Tibial nerve (tissue), 4 donors: Measurements from ENCODE around the gene ZC2HC1C. TPM values are rescaled to one million over a fixed set of nuclear protein-coding genes. Genes with fewer than 3 reads are reported as not detected.

Experiments
- DNase-seq, 2 donors: peaks; one replicate each; pipeline ENCODE4 v3.0.0-alpha.2; 2019; ENCODE audit warnings: low spot score in 2 of 2
- H3K27ac ChIP-seq, 4 donors: fragments of 200-600 bp; sonication (generic) in 3 of 4; one replicate each; pipeline ENCODE4 v1.5.1; 2017 to 2019; ENCODE audit warnings: mild to moderate bottlenecking in 1 of 4
- H3K27me3 ChIP-seq, 2 donors: fragments of 200-600 bp; sonication (generic) in 1 of 2; one replicate each; pipeline versions ENCODE4 v1.5.1 to v1.6.0; 2017 to 2019
- H3K36me3 ChIP-seq, 3 donors: fragments of 200-600 bp; sonication (generic); one replicate each; pipeline ENCODE4 v1.5.1; 2018 to 2019
- H3K4me1 ChIP-seq, 4 donors: fragments of 200-600 bp; sonication (generic) in 3 of 4; one replicate each; pipeline ENCODE4 v1.5.1; 2017 to 2019
- H3K4me3 ChIP-seq, 4 donors: fragments of 200-600 bp; sonication (generic) in 3 of 4; one replicate each; pipeline ENCODE4 v1.5.1; 2017 to 2019; ENCODE audit warnings: mild to moderate bottlenecking in 1 of 4, moderate library complexity in 1 of 4
- H3K9me3 ChIP-seq, 4 donors: fragments of 200-600 bp; sonication (generic) in 3 of 4; one replicate each; pipeline ENCODE4 v1.5.1; 2017 to 2019
- CTCF ChIP-seq, 5 experiments: fragments of 200-600 bp in 3 of 5; fragments of 450-650 bp in 2 of 5; sonication (generic) in 3 of 5; IDR thresholded peaks; one replicate each; pipeline ENCODE4 v1.5.1; 2016 to 2019; ENCODE audit warnings: antibody characterized with exemption in 5 of 5, mild to moderate bottlenecking in 3 of 5, moderate library complexity in 2 of 5
- EP300 ChIP-seq, 2 donors: sonication (generic); formaldehyde crosslinking; IDR thresholded peaks; one replicate each; pipeline ENCODE4 v1.6.1; 2017; ENCODE audit warnings: antibody characterized with exemption in 2 of 2, mild to moderate bottlenecking in 1 of 2
- POLR2A ChIP-seq, 2 donors: fragments of 450-650 bp; IDR thresholded peaks; one replicate each; pipeline ENCODE4 v1.6.1; 2017; ENCODE audit warnings: antibody characterized with exemption in 2 of 2, mild to moderate bottlenecking in 2 of 2, moderate library complexity in 2 of 2
- WGBS, 2 donors: methylation state at CpG; one replicate each; pipeline ENCODE4 v1.1.5; 2018; 5-methylcytosine and 5-hydroxymethylcytosine counted together
- total RNA-seq, 4 donors: library from RNA; depleted of rRNA; stranded (reverse); fragments of >200 nt; gene quantifications; one replicate each; pipeline ENCODE4 v1.1.0, GENCODE V29; 2016

ZC2HC1C gene, protein sequence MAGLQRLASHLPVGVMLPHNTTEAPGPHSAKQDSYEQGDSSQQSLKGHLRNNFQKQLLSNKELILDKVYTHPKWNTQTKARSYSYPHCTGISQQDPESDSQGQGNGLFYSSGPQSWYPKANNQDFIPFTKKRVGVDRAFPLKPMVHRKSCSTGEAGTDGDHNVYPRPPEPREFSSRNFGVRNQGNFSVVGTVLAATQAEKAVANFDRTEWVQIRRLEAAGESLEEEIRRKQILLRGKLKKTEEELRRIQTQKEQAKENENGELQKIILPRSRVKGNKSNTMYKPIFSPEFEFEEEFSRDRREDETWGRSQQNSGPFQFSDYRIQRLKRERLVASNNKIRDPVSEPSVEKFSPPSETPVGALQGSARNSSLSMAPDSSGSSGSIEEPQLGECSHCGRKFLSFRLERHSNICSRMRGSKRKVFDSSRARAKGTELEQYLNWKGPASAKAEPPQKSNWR
- 1 to 10 TPM in 3 of 4 donors, under 1 TPM in 1; 0.78 to 3.1 (median 1.2) TPM for total RNA-seq

DNA sequence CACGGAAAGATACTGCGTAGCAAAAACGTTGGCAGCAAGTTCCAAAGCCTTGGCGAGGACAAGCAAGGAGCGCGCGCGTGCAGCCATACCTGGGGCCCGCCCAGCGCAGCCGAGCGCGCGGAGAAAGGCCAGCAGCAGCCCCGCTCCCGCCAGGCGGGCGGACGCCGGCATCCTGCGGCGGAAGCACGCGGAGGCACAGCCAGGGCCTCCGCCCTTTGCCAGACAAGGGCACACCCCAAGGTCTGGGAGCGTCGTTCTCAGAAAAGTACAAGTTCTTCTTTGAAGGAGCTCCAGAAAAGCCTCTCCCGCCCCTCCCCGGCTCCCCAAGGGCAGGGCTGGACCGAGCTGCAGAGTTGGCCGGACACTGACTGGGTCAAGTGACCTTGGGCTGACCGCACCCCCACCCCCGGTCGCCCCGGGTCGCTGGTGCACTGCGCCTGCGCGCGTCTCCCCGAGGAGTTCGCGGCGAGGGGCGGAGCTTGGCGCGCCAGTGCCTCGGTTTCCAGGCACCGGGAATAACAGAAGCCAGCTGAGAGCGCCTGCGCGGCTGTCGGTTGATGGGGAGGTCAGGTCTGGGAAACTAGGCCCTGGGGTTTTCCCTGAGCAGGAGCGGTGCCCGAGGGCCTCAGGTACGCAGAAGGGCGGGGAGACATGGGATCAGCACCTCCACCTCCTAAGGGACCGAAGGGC lies at the start of gene ZC2HC1C:
Gene ZC2HC1C (plus strand): TSS at position 521 of the 690 bp plus-strand sequence. CDS start 933 bp downstream, outside the sequence.
- Histone ChIP-seq H3K4me3 (peak within 1 kb of the TSS; percentile 22 to 60 (median 47)), H3K27me3 (no peaks in the 10 kb centered on the region), H3K9me3 (no peaks in the 10 kb centered on the region), H3K4me1 (peaks cover 0 to 48% (median 26%) of the 10 kb centered on the region in 4 donors), H3K27ac (peak within 1 kb of the TSS; percentile 64 to 94 (median 87)), H3K36me3 (no peaks in the 10 kb centered on the region)
- 1 to 4% methylated on average over 20 to 27 of the region's 58 CpGs for WGBS, 2 donors
- peak; percentile 93 for DNase-seq
- TF ChIP-seq POLR2A (IDR thresholded peaks at IDR 0.05), result peak; percentile 12 to 48
- TF ChIP-seq CTCF (IDR thresholded peaks at IDR 0.05), result peak in 2 of 5 experiments; percentile 18 to 35
- peak; percentile 91 to 95 for TF ChIP-seq EP300 (IDR thresholded peaks at IDR 0.05)

- no peaks in the 10 kb centered on the region for H3K9me3 ChIP-seq
- H3K27ac ChIP-seq, result no peak overlapping the region
- no peak overlapping the region for H3K4me3 ChIP-seq
- TF ChIP-seq EP300 (IDR thresholded peaks at IDR 0.05) (no peak), POLR2A (IDR thresholded peaks at IDR 0.05) (no peak), CTCF (IDR thresholded peaks at IDR 0.05) (peak in 2 of 5 experiments; percentile 6 to 12)
- no peak for DNase-seq
- no peaks in the 10 kb centered on the region for H3K27me3 ChIP-seq
- peaks cover 5 to 95% (median 15%) of the 10 kb centered on the region in 3 donors for H3K36me3 ChIP-seq
- H3K4me1 ChIP-seq, result no peaks in the 10 kb centered on the region
- WGBS, 2 donors, result 50 to 64% methylated on average over 8 of the region's 8 CpGs
Measured at GRCh38 chr14:75022655-75023054, 46.8 kb upstream of the ZC2HC1C start.

GRCh38 chr14:75023108-75023507 lies 46.3 kb upstream of the ZC2HC1C start:
- WGBS, 2 donors, result 73 to 76% methylated on average over 1 of the region's 1 CpG
- Histone ChIP-seq H3K4me1 (no peaks in the 10 kb centered on the region), H3K27me3 (no peaks in the 10 kb centered on the region), H3K27ac (no peak overlapping the region), H3K4me3 (no peak overlapping the region), H3K36me3 (peaks cover 4 to 92% (median 14%) of the 10 kb centered on the region in 3 donors), H3K9me3 (no peaks in the 10 kb centered on the region)
- DNase-seq, result no peak
- no peak for TF ChIP-seq EP300 (IDR thresholded peaks at IDR 0.05)
- no peak for TF ChIP-seq CTCF (IDR thresholded peaks at IDR 0.05)
- no peak for TF ChIP-seq POLR2A (IDR thresholded peaks at IDR 0.05)

DNA sequence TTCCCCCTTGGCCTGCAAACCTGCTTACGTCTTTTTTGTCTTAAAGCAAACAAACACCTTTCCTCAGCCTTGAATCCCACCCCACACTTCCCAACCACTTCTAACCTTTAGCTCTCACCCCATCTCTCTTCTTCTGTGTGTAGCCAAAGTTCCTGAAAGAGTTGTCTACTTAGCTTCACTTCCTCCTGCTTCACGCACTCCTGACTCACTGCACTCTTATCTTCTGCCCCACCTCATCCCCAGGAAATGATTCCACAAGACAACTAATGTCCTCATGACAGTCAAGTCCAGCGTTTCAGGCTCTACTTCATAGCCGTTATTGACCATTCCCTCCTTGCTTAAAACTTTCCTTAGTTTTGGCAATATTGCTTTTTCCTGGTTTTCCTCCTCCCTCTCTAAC lies 44.4 kb upstream of the ZC2HC1C start:
- H3K36me3 ChIP-seq, result peaks cover 0 to 89% (median 9%) of the 10 kb centered on the region in 3 donors

More for the DNA sequence above, 44.4 kb upstream of the ZC2HC1C start:
- H3K4me1 ChIP-seq, result no peaks in the 10 kb centered on the region
- no peaks in the 10 kb centered on the region for H3K9me3 ChIP-seq
- TF ChIP-seq CTCF (IDR thresholded peaks at IDR 0.05), result no peak
- no peak for TF ChIP-seq POLR2A (IDR thresholded peaks at IDR 0.05)
- TF ChIP-seq EP300 (IDR thresholded peaks at IDR 0.05), result no peak
- no peak overlapping the region for H3K4me3 ChIP-seq
- H3K27me3 ChIP-seq, result no peaks in the 10 kb centered on the region
- no peak overlapping the region for H3K27ac ChIP-seq
- 75 to 76% methylated on average over 4 of the region's 4 CpGs for WGBS, 2 donors
- no peak for DNase-seq
